Activated CD4-positive, alpha-beta memory T cell treated with anti-CD3 and anti-CD28 coated beads, Interleukin-2, amount 10 ng/mL, durations not matched to agents 7 days and 5 days (primary cell): Measurements from ENCODE around the gene C1QTNF3. TPM values are rescaled to one million over a fixed set of nuclear protein-coding genes. Genes with fewer than 3 reads are reported as not detected.

Experiments
- CTCF ChIA-PET: fragments of 350-600 bp; sonication (Branson Sonifier 250); formaldehyde crosslinking; loops from one replicate; lab custom pipeline; 2021; ENCODE audit warnings: antibody characterized with exemption, inconsistent platforms; lab: Charles Lee
- POLR2A ChIA-PET: fragments of 350-600 bp; sonication (Branson Sonifier 250); formaldehyde crosslinking; loops from one replicate; lab custom pipeline; 2021; ENCODE audit warnings: antibody characterized with exemption; lab: Charles Lee
- DNase-seq: peaks from one replicate; pipeline ENCODE4 v3.0.0-alpha.2; 2020
- H3K27ac Mint-ChIP-seq: one replicate; pipeline ENCODE4 v1.8.0; 2021; ENCODE audit warnings: mild to moderate bottlenecking, mixed read lengths
- H3K27me3 Mint-ChIP-seq: one replicate; pipeline ENCODE4 v1.8.0; 2021; ENCODE audit warnings: mixed read lengths
- H3K36me3 Mint-ChIP-seq: one replicate; pipeline ENCODE4 v1.8.0; 2021; ENCODE audit warnings: low read depth, mixed read lengths
- H3K4me1 Mint-ChIP-seq: one replicate; pipeline ENCODE4 v1.8.0; 2021; ENCODE audit warnings: mixed read lengths
- H3K4me3 Mint-ChIP-seq: one replicate; pipeline ENCODE4 v1.8.0; 2021; ENCODE audit warnings: mild to moderate bottlenecking, mixed read lengths
- H3K9me3 Mint-ChIP-seq: one replicate; pipeline ENCODE4 v1.8.0; 2021; ENCODE audit warnings: mixed read lengths
- total RNA-seq, 2 experiments: library from RNA; stranded (reverse); gene quantifications; one replicate each; pipeline ENCODE4 v1.2.3, GENCODE V29; 2021

Gene C1QTNF3
- total RNA-seq, 2 experiments from 2014 or later, result 2.5 to 3.3 TPM

DNA sequence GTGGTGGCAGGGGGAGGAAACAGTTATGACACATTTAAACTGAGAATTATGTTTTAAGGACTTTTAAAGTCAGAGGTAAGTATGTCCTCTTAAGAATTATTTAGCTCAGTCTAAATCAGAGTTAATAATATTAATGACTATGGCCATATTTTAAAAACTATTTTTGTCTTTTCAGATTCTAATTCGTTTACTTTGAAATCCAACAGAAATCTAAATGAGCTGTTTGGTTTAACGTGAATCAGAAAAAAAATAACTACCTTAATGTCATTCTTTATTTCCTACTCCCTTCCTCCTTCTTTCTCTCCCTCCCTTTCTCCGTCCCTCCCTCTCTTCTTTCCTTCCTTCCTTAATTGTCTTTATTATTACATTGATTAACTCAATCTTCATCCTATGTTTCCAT lies 14.7 kb downstream of the C1QTNF3 start:
- ChIA-PET POLR2A (no interaction called here), CTCF (no interaction called here)
- H3K4me1 Mint-ChIP-seq, result peaks cover 8% of the 10 kb centered on the region
- H3K36me3 Mint-ChIP-seq, result peaks cover 10% of the 10 kb centered on the region
- H3K27ac Mint-ChIP-seq, result no peak overlapping the region
- no peak overlapping the region for H3K4me3 Mint-ChIP-seq
- no peaks in the 10 kb centered on the region for H3K27me3 Mint-ChIP-seq
- DNase-seq, result no peak
- H3K9me3 Mint-ChIP-seq, result no peaks in the 10 kb centered on the region

DNA sequence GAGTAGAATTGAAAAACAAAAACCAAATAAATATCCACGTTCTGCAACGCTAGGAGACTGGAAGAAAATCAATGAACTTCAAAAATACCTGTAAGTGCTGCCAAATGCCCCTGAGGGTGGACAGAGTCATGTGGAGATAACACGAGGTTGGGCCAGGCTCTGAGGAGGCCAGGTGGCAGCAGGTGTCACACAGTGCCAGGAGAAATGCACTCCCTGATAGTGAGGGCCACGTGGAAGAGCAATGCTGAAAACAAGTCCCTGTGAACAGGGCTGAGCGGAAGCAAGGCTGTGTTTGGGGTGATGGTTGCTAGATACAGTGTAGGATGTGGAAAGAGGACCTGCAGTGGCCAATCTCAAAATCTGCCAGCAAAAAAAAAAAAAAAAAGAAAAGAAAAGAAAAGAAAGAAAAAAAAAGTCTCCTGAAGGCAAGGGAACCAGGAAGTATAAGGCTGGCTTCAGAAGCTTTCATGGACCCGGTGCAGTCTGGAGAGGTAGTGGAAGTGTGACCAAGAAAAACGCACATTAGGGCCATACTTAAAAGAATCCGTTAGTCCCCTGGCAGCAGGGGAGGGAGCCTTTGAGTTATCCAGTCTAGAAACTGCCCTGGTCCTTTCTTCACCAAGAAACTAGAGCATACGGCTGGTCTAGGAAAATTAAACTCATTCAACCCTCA lies 16.8 kb downstream of the C1QTNF3 start:
- Mint-ChIP-seq H3K27ac (no peak overlapping the region), H3K36me3 (peaks cover 18% of the 10 kb centered on the region), H3K4me3 (no peak overlapping the region), H3K27me3 (no peaks in the 10 kb centered on the region), H3K4me1 (peaks cover 27% of the 10 kb centered on the region), H3K9me3 (peaks cover 2% of the 10 kb centered on the region)
- no peak for DNase-seq
- POLR2A ChIA-PET, result no interaction called here
- CTCF ChIA-PET, result no interaction called here

DNA sequence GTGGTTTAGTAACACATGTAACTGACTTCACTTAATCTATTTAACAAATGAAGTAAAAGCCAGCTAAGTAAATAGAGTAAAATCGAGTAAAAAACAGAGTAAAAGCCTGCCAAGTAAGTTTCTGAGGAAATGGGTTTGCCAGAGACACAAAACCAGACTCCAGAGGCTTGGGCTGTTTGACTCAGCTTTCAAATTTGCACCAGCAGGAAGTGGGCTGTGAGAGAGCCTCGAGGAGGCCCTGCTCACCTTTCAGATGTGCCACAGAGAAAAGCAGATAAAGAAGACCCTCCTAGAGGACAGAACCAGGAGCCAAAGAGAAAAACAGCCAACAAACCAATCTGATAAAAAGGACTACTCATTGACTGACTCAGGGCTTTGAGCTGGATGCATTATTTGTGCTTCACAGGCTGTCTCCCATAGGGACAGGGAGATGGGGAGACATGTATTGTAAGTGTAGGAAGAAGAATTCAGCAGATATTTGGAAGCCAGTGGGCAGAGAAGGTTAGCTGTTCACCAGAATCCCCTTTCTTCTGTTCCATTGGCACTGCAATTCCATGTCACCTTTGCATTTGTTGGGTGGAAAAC lies 20.8 kb downstream of the C1QTNF3 start:
- Mint-ChIP-seq H3K27me3 (no peaks in the 10 kb centered on the region), H3K9me3 (peaks cover 2% of the 10 kb centered on the region), H3K36me3 (peaks cover 22% of the 10 kb centered on the region), H3K27ac (peak overlapping the region; percentile 80), H3K4me3 (peak overlapping the region; percentile 2), H3K4me1 (peaks cover 33% of the 10 kb centered on the region)
- peak; percentile 64 for DNase-seq
- POLR2A ChIA-PET, result interaction anchor here (0.6 to 2.5 kb wide), 4 partner anchors 10 to 26 kb away, joined by 3 to 24 read pairs (median 4); partner anchors contain the start of gene AMACR
- CTCF ChIA-PET, result interaction anchor here (1.6 to 2.7 kb wide), 2 partner anchors 25 to 52 kb away, joined by 3 to 11 read pairs; no protein-coding TSS in a partner anchor

DNA sequence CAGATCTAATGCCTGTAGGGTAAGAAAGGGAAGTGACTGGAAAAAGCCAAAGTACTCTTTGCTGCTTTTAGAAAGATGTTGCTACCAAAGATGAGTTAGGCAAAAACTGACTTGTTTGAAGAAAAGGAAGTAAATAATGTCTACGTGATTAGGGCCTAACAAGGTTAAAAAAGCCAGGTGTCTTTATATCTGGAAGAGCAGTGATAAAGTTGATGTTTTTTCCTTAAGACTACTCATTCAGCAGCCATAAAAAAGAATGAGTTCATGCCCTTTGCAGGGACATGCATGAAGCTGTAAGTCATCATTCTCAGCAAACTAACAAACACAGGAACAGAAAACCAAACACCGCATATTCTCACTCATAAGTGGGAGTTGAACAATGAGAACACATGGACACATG lies 21.7 kb downstream of the C1QTNF3 start:
- peaks cover 25% of the 10 kb centered on the region for H3K36me3 Mint-ChIP-seq
- no peak overlapping the region for H3K4me3 Mint-ChIP-seq
- H3K27me3 Mint-ChIP-seq, result no peaks in the 10 kb centered on the region
- peaks cover 33% of the 10 kb centered on the region for H3K4me1 Mint-ChIP-seq
- DNase-seq, result no peak
- POLR2A ChIA-PET, result interaction anchor here (1.3 to 2.5 kb wide), 3 partner anchors 10 to 25 kb away, joined by 4 to 24 read pairs (median 4); partner anchors contain the start of gene AMACR
- CTCF ChIA-PET, result interaction anchor here (1.2 to 2.7 kb wide), 3 partner anchors 22 to 52 kb away, joined by 3 to 11 read pairs (median 3); no protein-coding TSS in a partner anchor
- H3K9me3 Mint-ChIP-seq, result peaks cover 2% of the 10 kb centered on the region
- H3K27ac Mint-ChIP-seq, result peak overlapping the region; percentile 80

DNA sequence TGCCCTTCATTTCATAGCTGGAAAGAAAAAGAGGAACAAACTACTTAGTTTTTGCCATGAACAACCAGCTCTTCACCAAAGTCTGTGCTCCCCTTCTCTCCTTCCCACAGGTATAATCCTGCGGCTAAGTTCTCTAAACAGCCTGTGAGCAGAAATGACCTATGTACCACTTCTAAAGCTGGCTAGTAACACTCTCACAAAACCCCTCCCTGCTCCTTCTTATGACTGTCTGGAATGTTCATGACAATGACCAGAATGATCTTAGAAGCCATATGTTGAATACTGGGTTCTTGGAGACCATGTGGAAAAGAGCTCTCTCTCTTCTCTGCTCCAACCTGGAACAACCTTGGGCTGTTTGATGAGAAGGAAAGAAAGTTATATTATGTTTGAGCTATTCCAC lies 22.3 kb downstream of the C1QTNF3 start:
- POLR2A ChIA-PET, result interaction anchor here (2.0 to 2.5 kb wide), 2 partner anchors 13 to 25 kb away, joined by 4 to 24 read pairs; partner anchors contain the start of gene AMACR
- CTCF ChIA-PET, result interaction anchor here (1.2 to 2.7 kb wide), 3 partner anchors 21 to 51 kb away, joined by 3 to 11 read pairs (median 3); no protein-coding TSS in a partner anchor
- Mint-ChIP-seq H3K27ac (peak overlapping the region; percentile 80), H3K36me3 (peaks cover 25% of the 10 kb centered on the region), H3K4me1 (peaks cover 36% of the 10 kb centered on the region), H3K9me3 (peaks cover 2% of the 10 kb centered on the region), H3K27me3 (no peaks in the 10 kb centered on the region), H3K4me3 (no peak overlapping the region)
- DNase-seq, result no peak

DNA sequence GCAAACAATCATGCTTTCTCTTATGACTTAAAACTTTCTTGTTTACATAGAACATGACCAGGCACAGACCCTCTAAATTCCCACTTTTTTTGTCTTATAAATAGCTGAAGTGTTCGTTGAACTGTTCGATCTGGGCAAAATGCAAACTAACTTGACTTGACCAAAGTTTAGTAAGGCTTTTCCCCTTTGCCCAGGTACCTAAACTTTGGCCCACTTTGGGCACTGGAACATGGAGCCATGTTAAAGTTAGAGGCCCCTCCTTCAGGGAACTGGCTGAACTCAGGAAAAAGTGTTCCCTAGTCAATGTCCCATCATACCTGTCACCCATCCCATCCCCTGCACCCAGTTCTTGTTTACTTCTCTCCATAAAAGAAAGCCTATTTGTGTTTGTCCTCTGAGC lies 25.8 kb downstream of the C1QTNF3 start:
- H3K4me1 Mint-ChIP-seq, result peaks cover 29% of the 10 kb centered on the region
- peaks cover 2% of the 10 kb centered on the region for H3K9me3 Mint-ChIP-seq
- no peak overlapping the region for H3K27ac Mint-ChIP-seq
- H3K27me3 Mint-ChIP-seq, result no peaks in the 10 kb centered on the region
- no peak overlapping the region for H3K4me3 Mint-ChIP-seq
- no peak for DNase-seq
- POLR2A ChIA-PET, result interaction anchor here (1.8 kb wide), 1 partner anchor 9 kb away, joined by 5 read pairs; the partner anchor contains the start of gene AMACR
- CTCF ChIA-PET, result interaction anchor here (2.5 kb wide), 1 partner anchor 20 kb away, joined by 7 read pairs; no protein-coding TSS in a partner anchor
- H3K36me3 Mint-ChIP-seq, result peaks cover 18% of the 10 kb centered on the region

DNA sequence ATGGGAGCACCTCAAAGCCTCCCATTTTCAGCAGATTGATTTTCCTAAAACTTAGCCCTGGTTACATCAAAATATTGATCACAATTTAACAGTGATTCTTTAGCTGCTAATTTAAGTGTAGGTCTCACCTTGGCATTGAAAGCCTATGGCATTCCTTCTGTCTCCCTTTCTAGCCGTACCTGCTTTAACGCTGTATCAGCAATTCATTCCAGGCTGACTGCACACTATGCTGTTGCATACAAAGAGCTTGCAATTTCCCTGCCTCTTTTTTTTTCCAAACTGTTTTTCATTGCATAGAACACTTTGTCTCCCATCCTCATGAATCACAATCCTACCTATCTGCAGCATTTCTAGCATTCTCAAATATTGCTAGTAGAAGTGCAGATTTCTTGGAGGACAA lies 26.3 kb downstream of the C1QTNF3 start:
- CTCF ChIA-PET, result interaction anchor here (2.5 kb wide), 1 partner anchor 20 kb away, joined by 7 read pairs; no protein-coding TSS in a partner anchor
- no peaks in the 10 kb centered on the region for H3K27me3 Mint-ChIP-seq
- POLR2A ChIA-PET, result interaction anchor here (1.8 kb wide), 1 partner anchor 8 kb away, joined by 5 read pairs; the partner anchor contains the start of gene AMACR
- H3K4me3 Mint-ChIP-seq, result no peak overlapping the region
- H3K9me3 Mint-ChIP-seq, result peaks cover 2% of the 10 kb centered on the region
- no peak overlapping the region for H3K27ac Mint-ChIP-seq
- H3K36me3 Mint-ChIP-seq, result peaks cover 16% of the 10 kb centered on the region
- DNase-seq, result no peak
- peaks cover 27% of the 10 kb centered on the region for H3K4me1 Mint-ChIP-seq

DNA sequence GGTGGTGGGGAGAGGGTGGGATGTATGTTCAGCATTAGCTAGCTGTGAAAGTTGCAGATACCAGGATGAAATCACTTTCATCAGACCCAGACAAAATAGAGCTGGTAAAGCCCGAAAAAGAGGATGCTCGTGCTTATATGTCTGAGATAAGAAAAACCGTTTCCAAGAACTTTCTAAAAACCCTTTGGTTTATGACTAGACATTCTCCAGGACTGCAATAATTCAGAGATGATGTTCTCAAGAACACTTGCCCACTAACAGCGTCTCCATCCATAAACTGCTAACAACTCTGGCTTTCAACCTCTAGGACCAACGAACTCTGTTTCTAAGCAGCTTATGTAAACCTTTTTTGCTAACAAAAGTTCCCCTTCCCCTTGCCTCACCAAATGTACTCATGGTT lies 26.8 kb downstream of the C1QTNF3 start:
- Mint-ChIP-seq H3K4me1 (peaks cover 22% of the 10 kb centered on the region), H3K27me3 (no peaks in the 10 kb centered on the region), H3K27ac (no peak overlapping the region), H3K9me3 (peaks cover 2% of the 10 kb centered on the region), H3K36me3 (peaks cover 13% of the 10 kb centered on the region), H3K4me3 (no peak overlapping the region)
- CTCF ChIA-PET, result interaction anchor here (2.5 kb wide), 1 partner anchor 19 kb away, joined by 7 read pairs; no protein-coding TSS in a partner anchor
- no peak for DNase-seq
- POLR2A ChIA-PET, result no interaction called here

DNA sequence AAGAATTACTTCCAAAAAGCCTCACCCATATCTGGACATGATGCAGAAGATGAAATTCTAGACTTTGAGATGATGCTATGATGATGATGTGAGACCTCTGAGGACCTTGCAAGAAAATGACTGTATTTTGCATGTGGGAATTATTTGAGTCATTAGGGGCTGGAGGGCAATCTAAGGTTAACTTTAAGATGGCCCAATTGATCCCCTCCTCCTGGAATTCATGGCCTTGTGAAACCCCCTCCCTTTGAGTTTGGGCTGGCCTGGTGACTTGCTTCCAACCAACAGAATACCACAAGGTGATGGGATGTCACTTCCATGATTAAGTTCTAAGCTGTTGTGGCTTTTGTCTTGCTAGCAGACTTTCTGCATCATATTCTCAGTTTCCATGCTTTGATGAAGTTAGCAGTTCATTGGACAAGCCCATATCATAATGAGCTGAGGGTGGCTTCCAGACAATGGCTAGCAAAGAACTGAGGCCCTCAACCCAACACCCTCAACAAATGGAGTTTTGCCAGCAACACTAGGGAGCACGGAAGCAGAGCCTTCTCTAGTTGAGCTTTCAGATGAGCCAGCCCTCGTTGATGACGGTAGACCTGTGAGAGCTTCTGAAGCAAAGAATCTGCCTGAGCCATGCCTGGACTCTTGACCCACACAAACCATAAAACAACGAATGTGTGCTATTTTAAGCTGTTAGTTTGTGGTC lies 27.7 kb downstream of the C1QTNF3 start:
- no peak for DNase-seq
- Mint-ChIP-seq H3K4me1 (peaks cover 16% of the 10 kb centered on the region), H3K27ac (no peak overlapping the region), H3K4me3 (no peak overlapping the region), H3K36me3 (peaks cover 10% of the 10 kb centered on the region), H3K9me3 (peaks cover 2% of the 10 kb centered on the region), H3K27me3 (no peaks in the 10 kb centered on the region)
- CTCF ChIA-PET, result no interaction called here
- POLR2A ChIA-PET, result no interaction called here

DNA sequence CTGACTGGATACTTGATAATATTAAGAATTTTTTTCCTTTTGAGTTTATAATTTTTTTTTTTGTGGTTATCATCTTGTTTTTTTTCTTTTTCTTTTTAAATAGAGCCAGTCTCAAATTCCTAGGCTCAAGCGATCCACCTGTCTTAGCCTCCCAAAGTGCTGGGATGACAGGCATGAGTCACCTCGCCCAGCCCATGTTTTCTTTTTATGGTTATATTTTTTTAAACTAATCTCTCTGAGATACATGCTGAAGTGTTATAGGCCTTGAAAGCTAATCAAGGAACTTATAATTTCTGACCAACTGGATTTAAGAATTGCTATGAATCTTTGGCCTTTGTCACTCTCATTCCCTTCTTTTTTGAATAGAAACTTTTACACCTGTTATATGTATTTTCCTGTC lies 28.4 kb downstream of the C1QTNF3 start:
- Mint-ChIP-seq H3K27ac (no peak overlapping the region), H3K36me3 (peaks cover 7% of the 10 kb centered on the region), H3K4me3 (no peak overlapping the region), H3K4me1 (peaks cover 16% of the 10 kb centered on the region), H3K9me3 (peaks cover 2% of the 10 kb centered on the region), H3K27me3 (peaks cover under 1% of the 10 kb centered on the region)
- DNase-seq, result no peak
- POLR2A ChIA-PET, result no interaction called here
- CTCF ChIA-PET, result no interaction called here

DNA sequence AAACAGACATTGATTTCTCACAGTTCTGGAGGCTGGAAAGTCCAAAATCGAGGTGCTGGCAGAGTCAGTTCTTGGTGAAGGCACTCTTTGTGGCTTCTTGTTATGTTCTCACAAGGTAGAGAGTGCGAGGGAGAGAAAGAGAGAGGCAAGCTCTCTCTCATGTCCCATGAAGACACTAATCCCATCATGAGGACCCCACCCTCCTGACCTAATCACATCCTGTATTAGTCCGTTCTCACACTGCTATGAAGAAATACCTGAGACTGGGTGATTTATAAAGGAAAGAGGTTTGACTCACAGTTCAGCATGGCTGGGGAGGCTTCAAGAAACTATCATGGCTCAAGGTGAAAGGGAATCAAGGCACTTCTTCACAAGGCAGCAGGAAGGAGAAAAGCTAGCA lies 29.5 kb downstream of the C1QTNF3 start:
- ChIA-PET POLR2A (no interaction called here), CTCF (interaction anchor here (0.6 kb wide), 1 partner anchor 21 kb away, joined by 3 read pairs; no protein-coding TSS in a partner anchor)
- H3K27me3 Mint-ChIP-seq, result peaks cover 2% of the 10 kb centered on the region
- no peak overlapping the region for H3K4me3 Mint-ChIP-seq
- H3K9me3 Mint-ChIP-seq, result peaks cover 2% of the 10 kb centered on the region
- no peak overlapping the region for H3K27ac Mint-ChIP-seq
- H3K36me3 Mint-ChIP-seq, result peaks cover 5% of the 10 kb centered on the region
- no peak for DNase-seq
- peaks cover 25% of the 10 kb centered on the region for H3K4me1 Mint-ChIP-seq

DNA sequence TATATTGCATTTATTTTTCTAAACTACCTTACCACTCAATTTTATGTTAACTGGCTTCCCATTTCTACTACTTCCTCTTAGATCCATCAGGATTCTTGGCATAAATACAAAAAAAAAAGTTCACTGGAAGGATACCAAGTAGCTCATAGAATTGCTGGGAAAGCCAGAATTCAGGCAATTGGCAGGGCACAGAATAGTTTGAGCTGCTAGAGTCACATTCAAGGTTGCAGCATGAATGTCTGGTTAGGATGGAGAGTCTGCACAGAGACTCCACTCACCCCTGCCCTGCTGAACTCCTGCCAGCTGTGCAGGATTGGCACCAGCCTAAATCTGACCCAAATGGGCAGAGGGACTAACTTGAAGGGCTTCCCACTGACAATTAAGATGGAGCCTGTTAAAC lies 30.2 kb downstream of the C1QTNF3 start:
- no peak overlapping the region for H3K4me3 Mint-ChIP-seq
- CTCF ChIA-PET, result interaction anchor here (3.2 kb wide), 1 partner anchor 16 kb away, joined by 16 read pairs; no protein-coding TSS in a partner anchor
- POLR2A ChIA-PET, result no interaction called here
- no peak for DNase-seq
- peaks cover 27% of the 10 kb centered on the region for H3K4me1 Mint-ChIP-seq
- H3K27me3 Mint-ChIP-seq, result peaks cover 2% of the 10 kb centered on the region
- H3K27ac Mint-ChIP-seq, result no peak overlapping the region
- H3K9me3 Mint-ChIP-seq, result peaks cover 2% of the 10 kb centered on the region
- peaks cover 5% of the 10 kb centered on the region for H3K36me3 Mint-ChIP-seq
